HepG2 (cell line): Measurements from ENCODE around the gene CASP4. TPM values are rescaled to one million over a fixed set of nuclear protein-coding genes. Genes with fewer than 3 reads are reported as not detected.

Source experiments
- KMT2B ChIP-seq: IDR thresholded peaks from 2 replicates; pipeline ENCODE4 v1.6.1; 2016; ENCODE audit warnings: missing genetic modification reagents, missing compliant biosample characterization
- SAP130 ChIP-seq: IDR thresholded peaks from 2 replicates; pipeline ENCODE4 v1.6.1; 2016; ENCODE audit warnings: low read depth
- TAF15 ChIP-seq: fragments of 200-400 bp; formaldehyde crosslinking; IDR thresholded peaks from one replicate; pipeline ENCODE4 v1.6.1; 2018; ENCODE audit warnings: mild to moderate bottlenecking, low read depth, low read length; ENCODE audit not compliant: poor library complexity, severe bottlenecking
- TIGD3 ChIP-seq: sonication (generic); formaldehyde crosslinking; IDR thresholded peaks from 2 replicates; pipeline ENCODE4 v1.5.1; 2020; ENCODE audit warnings: mild to moderate bottlenecking, missing genetic modification reagents, borderline replicate concordance
- ZNF205 ChIP-seq: IDR thresholded peaks from 2 replicates; pipeline ENCODE4 v1.6.1; 2018; ENCODE audit warnings: missing biosample characterization, missing genetic modification reagents
- ZNF407 ChIP-seq: sonication (generic); formaldehyde crosslinking; IDR thresholded peaks from one replicate; pipeline ENCODE4 v1.5.1; 2020; ENCODE audit warnings: mild to moderate bottlenecking, missing genetic modification reagents; ENCODE audit errors: not compliant biosample characterization
- ZNF747 ChIP-seq: sonication (generic); formaldehyde crosslinking; IDR thresholded peaks from 2 replicates; pipeline ENCODE4 v1.8.1; 2023; ENCODE audit warnings: missing genetic modification reagents, mild to moderate bottlenecking, borderline replicate concordance
- ZNF766 ChIP-seq: sonication (generic); formaldehyde crosslinking; IDR thresholded peaks from 2 replicates; pipeline ENCODE4 v1.5.0; 2020; ENCODE audit warnings: missing genetic modification reagents, borderline replicate concordance
- ZNF775 ChIP-seq: sonication (generic); formaldehyde crosslinking; IDR thresholded peaks from 2 replicates; pipeline ENCODE4 v1.4.0; 2020; ENCODE audit warnings: missing genetic modification reagents, mild to moderate bottlenecking, moderate library complexity, borderline replicate concordance
- polyA plus RNA-seq, 8 experiments: library from polyadenylated mRNA; depleted of rRNA in 3 of 8; stranded (reverse) in 7 of 8; unstranded in 1 of 8; fragments of >200 nt; fragmentation: Illumina TruSeq in 4 of 8; extraction: Trizol in 4 of 8; gene quantifications; 2 replicates each; pipeline versions ENCODE4 v1.2.1 to v1.2.3, GENCODE V29; 2011 to 2016; ENCODE audit warnings: low read depth in 4 of 8, missing spikeins in 1 of 8, mixed read lengths in 1 of 8; ENCODE audit not compliant: insufficient read depth in 1 of 8
- total RNA-seq, 5 experiments: library from RNA; depleted of rRNA; stranded (reverse); fragments of >200 nt; fragmentation: Illumina TruSeq; extraction: Trizol; gene quantifications; 2 replicates each; pipeline ENCODE4 v1.2.3, GENCODE V29; 2016; ENCODE audit warnings: low read depth in 1 of 5
- TF ChIP-seq, protein P1 (sequence below): sonication (generic); formaldehyde crosslinking; IDR thresholded peaks from 2 replicates; pipeline ENCODE4 v1.4.0; 2020; ENCODE audit warnings: missing genetic modification reagents, mild to moderate bottlenecking, borderline replicate concordance
- TF ChIP-seq, protein P2 (sequence below): sonication (generic); formaldehyde crosslinking; IDR thresholded peaks from 2 replicates; pipeline ENCODE4 v1.5.0; 2020; ENCODE audit warnings: mild to moderate bottlenecking, missing genetic modification reagents
- TF ChIP-seq, protein P3 (sequence below): sonication (generic); formaldehyde crosslinking; conservative IDR thresholded peaks from 2 replicates; pipeline ENCODE4 v1.4.0; 2020; ENCODE audit warnings: mild to moderate bottlenecking, missing genetic modification reagents, moderate library complexity

Gene CASP4
- total and polyA plus RNA-seq, 2 of the 13 experiments (the other 11 are each of a cell fraction or from before 2014, with no cell fraction given) = 56.4 to 69.8 TPM

GRCh38 chr11:104956528-104956927 is 11.8 kb downstream of the CASP4 start (continued):
- TF ChIP-seq KMT2B (no peak), TIGD3 (CRISPR knock-in tag) (no peak), TAF15 (no peak), SAP130 (CRISPR knock-in tag) (peak; percentile 49; the same call in 1 of the 2 replicates), ZNF766 (CRISPR knock-in tag) (no peak), ZNF747 (CRISPR knock-in tag) (no peak), ZNF407 (CRISPR knock-in tag) (no peak), ZNF775 (no peak), ZNF205 (CRISPR knock-in tag) (no peak)
- TF ChIP-seq, protein P1, sequence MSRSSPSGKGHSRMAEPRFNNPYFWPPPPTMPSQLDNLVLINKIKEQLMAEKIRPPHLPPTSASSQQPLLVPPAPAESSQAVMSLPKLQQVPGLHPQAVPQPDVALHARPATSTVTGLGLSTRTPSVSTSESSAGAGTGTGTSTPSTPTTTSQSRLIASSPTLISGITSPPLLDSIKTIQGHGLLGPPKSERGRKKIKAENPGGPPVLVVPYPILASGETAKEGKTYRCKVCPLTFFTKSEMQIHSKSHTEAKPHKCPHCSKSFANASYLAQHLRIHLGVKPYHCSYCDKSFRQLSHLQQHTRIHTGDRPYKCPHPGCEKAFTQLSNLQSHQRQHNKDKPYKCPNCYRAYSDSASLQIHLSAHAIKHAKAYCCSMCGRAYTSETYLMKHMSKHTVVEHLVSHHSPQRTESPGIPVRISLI (CRISPR knock-in tag) = no peak
- TF ChIP-seq, protein P2, sequence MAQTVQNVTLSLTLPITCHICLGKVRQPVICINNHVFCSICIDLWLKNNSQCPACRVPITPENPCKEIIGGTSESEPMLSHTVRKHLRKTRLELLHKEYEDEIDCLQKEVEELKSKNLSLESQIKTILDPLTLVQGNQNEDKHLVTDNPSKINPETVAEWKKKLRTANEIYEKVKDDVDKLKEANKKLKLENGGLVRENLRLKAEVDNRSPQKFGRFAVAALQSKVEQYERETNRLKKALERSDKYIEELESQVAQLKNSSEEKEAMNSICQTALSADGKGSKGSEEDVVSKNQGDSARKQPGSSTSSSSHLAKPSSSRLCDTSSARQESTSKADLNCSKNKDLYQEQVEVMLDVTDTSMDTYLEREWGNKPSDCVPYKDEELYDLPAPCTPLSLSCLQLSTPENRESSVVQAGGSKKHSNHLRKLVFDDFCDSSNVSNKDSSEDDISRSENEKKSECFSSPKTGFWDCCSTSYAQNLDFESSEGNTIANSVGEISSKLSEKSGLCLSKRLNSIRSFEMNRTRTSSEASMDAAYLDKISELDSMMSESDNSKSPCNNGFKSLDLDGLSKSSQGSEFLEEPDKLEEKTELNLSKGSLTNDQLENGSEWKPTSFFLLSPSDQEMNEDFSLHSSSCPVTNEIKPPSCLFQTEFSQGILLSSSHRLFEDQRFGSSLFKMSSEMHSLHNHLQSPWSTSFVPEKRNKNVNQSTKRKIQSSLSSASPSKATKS (CRISPR knock-in tag) = no peak
- TF ChIP-seq, protein P3, sequence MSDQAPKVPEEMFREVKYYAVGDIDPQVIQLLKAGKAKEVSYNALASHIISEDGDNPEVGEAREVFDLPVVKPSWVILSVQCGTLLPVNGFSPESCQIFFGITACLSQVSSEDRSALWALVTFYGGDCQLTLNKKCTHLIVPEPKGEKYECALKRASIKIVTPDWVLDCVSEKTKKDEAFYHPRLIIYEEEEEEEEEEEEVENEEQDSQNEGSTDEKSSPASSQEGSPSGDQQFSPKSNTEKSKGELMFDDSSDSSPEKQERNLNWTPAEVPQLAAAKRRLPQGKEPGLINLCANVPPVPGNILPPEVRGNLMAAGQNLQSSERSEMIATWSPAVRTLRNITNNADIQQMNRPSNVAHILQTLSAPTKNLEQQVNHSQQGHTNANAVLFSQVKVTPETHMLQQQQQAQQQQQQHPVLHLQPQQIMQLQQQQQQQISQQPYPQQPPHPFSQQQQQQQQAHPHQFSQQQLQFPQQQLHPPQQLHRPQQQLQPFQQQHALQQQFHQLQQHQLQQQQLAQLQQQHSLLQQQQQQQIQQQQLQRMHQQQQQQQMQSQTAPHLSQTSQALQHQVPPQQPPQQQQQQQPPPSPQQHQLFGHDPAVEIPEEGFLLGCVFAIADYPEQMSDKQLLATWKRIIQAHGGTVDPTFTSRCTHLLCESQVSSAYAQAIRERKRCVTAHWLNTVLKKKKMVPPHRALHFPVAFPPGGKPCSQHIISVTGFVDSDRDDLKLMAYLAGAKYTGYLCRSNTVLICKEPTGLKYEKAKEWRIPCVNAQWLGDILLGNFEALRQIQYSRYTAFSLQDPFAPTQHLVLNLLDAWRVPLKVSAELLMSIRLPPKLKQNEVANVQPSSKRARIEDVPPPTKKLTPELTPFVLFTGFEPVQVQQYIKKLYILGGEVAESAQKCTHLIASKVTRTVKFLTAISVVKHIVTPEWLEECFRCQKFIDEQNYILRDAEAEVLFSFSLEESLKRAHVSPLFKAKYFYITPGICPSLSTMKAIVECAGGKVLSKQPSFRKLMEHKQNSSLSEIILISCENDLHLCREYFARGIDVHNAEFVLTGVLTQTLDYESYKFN (CRISPR knock-in tag) = peak; percentile 65
